Gastroesophageal sphincter (tissue), 2 donors: ENCODE data around the gene AURKA.

ENCODE experiments used
- EP300 ChIP-seq: sonication (generic); formaldehyde crosslinking; IDR thresholded peaks from one replicate; pipeline ENCODE4 v1.6.1; 2017; ENCODE audit warnings: antibody characterized with exemption, mild to moderate bottlenecking
- POLR2A ChIP-seq, 2 donors: fragments of 450-650 bp; IDR thresholded peaks; one replicate each; pipeline ENCODE4 v1.6.1; 2017; ENCODE audit warnings: antibody characterized with exemption in 2 of 2, mild to moderate bottlenecking in 2 of 2, moderate library complexity in 1 of 2

- TF ChIP-seq POLR2A (IDR thresholded peaks at IDR 0.05) (no peak), EP300 (no peak)
Measured at GRCh38 chr20:56409956-56410355, 17.9 kb upstream of the AURKA start.
